GM18951 (cell line): Measurements from ENCODE around the gene CLIC1.

Experiments used
- POLR2A ChIP-seq: IDR thresholded peaks from 4 replicates; pipeline ENCODE4 v1.6.1; 2011; ENCODE audit warnings: mild to moderate bottlenecking; ENCODE audit not compliant: insufficient read length, insufficient read depth; ENCODE audit errors: extremely low read depth
- in situ Hi-C: fragments of 300-500 bp; cut with MboI; formaldehyde crosslinking; loops from one replicate; pipeline ENCODE4 v1.12.0; 2022; ENCODE audit warnings: low sequenced_read_pairs, mixed read lengths, inconsistent platforms; ENCODE audit not compliant: unreplicated experiment

The CLIC1 gene

GRCh38 chr6:31702819-31703716 is 33.3 kb downstream of the CLIC1 start, which contains the start of gene ABHD16A:
ABHD16A (minus strand) TSS chr6:31703324; CDS start chr6:31703281, 43 bp downstream.
- in situ Hi-C loops: no loop called here
- TF ChIP-seq POLR2A: peak; percentile 94

- no peak for TF ChIP-seq POLR2A
Measured at GRCh38 chr6:31702405-31702818, 33.9 kb downstream of the CLIC1 start.

GRCh38 chr6:31701666-31702404 is 34.5 kb downstream of the CLIC1 start:
- in situ Hi-C loops: no loop called here
- TF ChIP-seq POLR2A: no peak

More at GRCh38 chr6:31702405-31702818, 33.9 kb downstream of the CLIC1 start:
- in situ Hi-C loops: no loop called here

- in situ Hi-C loops: no loop called here
- no peak for TF ChIP-seq POLR2A
Measured at GRCh38 chr6:31700740-31701401, 35.5 kb downstream of the CLIC1 start.

- no peak for TF ChIP-seq POLR2A
- in situ Hi-C loops: no loop called here
Measured at GRCh38 chr6:31697555-31697954, 38.8 kb downstream of the CLIC1 start.

GRCh38 chr6:31693535-31693934 is 42.8 kb downstream of the CLIC1 start:
- no peak for TF ChIP-seq POLR2A
- in situ Hi-C loops: no loop called here

GRCh38 chr6:31692886-31693285 is 43.4 kb downstream of the CLIC1 start:
- in situ Hi-C loops: no loop called here
- no peak for TF ChIP-seq POLR2A

- in situ Hi-C loops: no loop called here
- TF ChIP-seq POLR2A: no peak
Measured at GRCh38 chr6:31692353-31692752, 44.0 kb downstream of the CLIC1 start.

GRCh38 chr6:31691564-31692108 is 44.7 kb downstream of the CLIC1 start:
- in situ Hi-C loops: no loop called here

GRCh38 chr6:31691078-31691463 is 45.3 kb downstream of the CLIC1 start:
- TF ChIP-seq POLR2A: no peak

More at GRCh38 chr6:31691564-31692108, 44.7 kb downstream of the CLIC1 start:
- TF ChIP-seq POLR2A: no peak

GRCh38 chr6:31690231-31691077 is 45.9 kb downstream of the CLIC1 start:
- in situ Hi-C loops: no loop called here
- TF ChIP-seq POLR2A: no peak

More at GRCh38 chr6:31691078-31691463, 45.3 kb downstream of the CLIC1 start:
- in situ Hi-C loops: no loop called here
